ENCODE results near the gene GHDC. TPM values are rescaled to one million over a fixed set of nuclear protein-coding genes. Genes with fewer than 3 reads are reported as not detected.
"Not testable (repeated sequence)": the region's sequence is repeated elsewhere in the genome, so short reads cannot be mapped to it uniquely, and the experiment has no call there.

Gene GHDC
- total RNA-seq, 1 experiment from 2014 or later = 14.9 TPM

GRCh38 chr17:42143138-42143537 lies 51.2 kb downstream of the GHDC start:
- H2AFZ ChIP-seq (ENCODE audit: low read length); H3K9me3 ChIP-seq (ENCODE audit: low read length); H3K27me3 ChIP-seq (ENCODE audit: low read length); H3K9me2 ChIP-seq (replicated peaks; ENCODE audit: insufficient read depth, low read length); DNase-seq; H3K27ac ChIP-seq (ENCODE audit: low read length); H3K4me2 ChIP-seq (ENCODE audit: low read depth, low read length, poor library complexity, severe bottlenecking); H3K4me3 ChIP-seq (ENCODE audit: low read length); H3K9ac ChIP-seq (ENCODE audit: low read length): not testable (repeated sequence)
- peaks cover 39% of the 10 kb centered on the region for H4K20me1 ChIP-seq (ENCODE audit: insufficient read depth, low read depth, low read length)
- peaks cover 90% of the 10 kb centered on the region for H3K79me2 ChIP-seq (ENCODE audit: low read length)
- peaks cover 14% of the 10 kb centered on the region for H3K36me3 ChIP-seq (ENCODE audit: insufficient read depth, low read length)
- peaks cover 15% of the 10 kb centered on the region for H3K4me1 ChIP-seq (ENCODE audit: low read length)

GRCh38 chr17:42142371-42142896 lies 51.9 kb downstream of the GHDC start:
- Histone ChIP-seq H3K27ac (ENCODE audit: low read length) (no peak overlapping the region), H3K27me3 (ENCODE audit: low read length) (no peaks in the 10 kb centered on the region), H4K20me1 (ENCODE audit: insufficient read depth, low read depth, low read length) (peaks cover 44% of the 10 kb centered on the region), H3K4me3 (ENCODE audit: low read length) (no peak overlapping the region), H3K36me3 (ENCODE audit: insufficient read depth, low read length) (peaks cover 17% of the 10 kb centered on the region), H3K79me2 (ENCODE audit: low read length) (peaks cover 92% of the 10 kb centered on the region), H3K9ac (ENCODE audit: low read length) (no peak overlapping the region), H3K4me1 (ENCODE audit: low read length) (peaks cover 19% of the 10 kb centered on the region), H2AFZ (ENCODE audit: low read length) (no peak overlapping the region), H3K4me2 (ENCODE audit: low read depth, low read length, poor library complexity, severe bottlenecking) (no peak overlapping the region), H3K9me3 (ENCODE audit: low read length) (no peaks in the 10 kb centered on the region), H3K9me2 (replicated peaks; ENCODE audit: insufficient read depth, low read length) (no peaks in the 10 kb centered on the region)
- DNase-seq = no peak

GRCh38 chr17:42141382-42141781 lies 52.9 kb downstream of the GHDC start:
- Histone ChIP-seq H3K79me2 (ENCODE audit: low read length) (peaks cover 92% of the 10 kb centered on the region), H4K20me1 (ENCODE audit: insufficient read depth, low read depth, low read length) (peaks cover 47% of the 10 kb centered on the region)

GRCh38 chr17:42140690-42141089 lies 53.6 kb downstream of the GHDC start:
- H2AFZ ChIP-seq (ENCODE audit: low read length); H3K9me3 ChIP-seq (ENCODE audit: low read length); H3K9ac ChIP-seq (ENCODE audit: low read length); H3K27me3 ChIP-seq (ENCODE audit: low read length); H3K4me2 ChIP-seq (ENCODE audit: low read depth, low read length, poor library complexity, severe bottlenecking); H3K9me2 ChIP-seq (replicated peaks; ENCODE audit: insufficient read depth, low read length); H3K27ac ChIP-seq (ENCODE audit: low read length); DNase-seq; H3K4me3 ChIP-seq (ENCODE audit: low read length): not testable (repeated sequence)
- Histone ChIP-seq H3K36me3 (ENCODE audit: insufficient read depth, low read length) (peaks cover 15% of the 10 kb centered on the region), H3K4me1 (ENCODE audit: low read length) (peaks cover 33% of the 10 kb centered on the region), H4K20me1 (ENCODE audit: insufficient read depth, low read depth, low read length) (peaks cover 49% of the 10 kb centered on the region), H3K79me2 (ENCODE audit: low read length) (peaks cover 92% of the 10 kb centered on the region)

More at GRCh38 chr17:42141382-42141781, 52.9 kb downstream of the GHDC start:
- Histone ChIP-seq H3K27ac (ENCODE audit: low read length) (no peak overlapping the region), H3K9me3 (ENCODE audit: low read length) (no peaks in the 10 kb centered on the region), H3K4me2 (ENCODE audit: low read depth, low read length, poor library complexity, severe bottlenecking) (no peak overlapping the region), H3K9ac (ENCODE audit: low read length) (no peak overlapping the region), H3K4me1 (ENCODE audit: low read length) (peaks cover 26% of the 10 kb centered on the region), H3K9me2 (replicated peaks; ENCODE audit: insufficient read depth, low read length) (no peaks in the 10 kb centered on the region), H3K27me3 (ENCODE audit: low read length) (no peaks in the 10 kb centered on the region), H3K36me3 (ENCODE audit: insufficient read depth, low read length) (peaks cover 17% of the 10 kb centered on the region), H3K4me3 (ENCODE audit: low read length) (no peak overlapping the region), H2AFZ (ENCODE audit: low read length) (no peak overlapping the region)
- no peak for DNase-seq

Other genes starting within 250 kb of the GHDC start
- 41.3 and 79.1 TPM in 2 replicates for gene CNP, start 227.7 kb downstream of the GHDC start, total RNA-seq (2014; rRNA removed; shearing (Covaris generic); ENCODE audit: low replicate concordance)
- gene DNAJC7, start 177.1 kb downstream of the GHDC start, total RNA-seq (2014; rRNA removed; shearing (Covaris generic); ENCODE audit: low replicate concordance) = 56.1 and 64.1 TPM in 2 replicates
- 28.4 and 44.9 TPM in 2 replicates for gene NKIRAS2, start 174.4 kb downstream of the GHDC start, total RNA-seq (2014; rRNA removed; shearing (Covaris generic); ENCODE audit: low replicate concordance)
- not detected in 2 replicates for gene C17orf113, start 143.9 kb downstream of the GHDC start, total RNA-seq (2014; rRNA removed; shearing (Covaris generic); ENCODE audit: low replicate concordance)
- not detected in 2 replicates for gene ZNF385C, start 96.0 kb downstream of the GHDC start, total RNA-seq (2014; rRNA removed; shearing (Covaris generic); ENCODE audit: low replicate concordance)
- gene DHX58, start 81.8 kb downstream of the GHDC start, total RNA-seq (2014; rRNA removed; shearing (Covaris generic); ENCODE audit: low replicate concordance) = 12.6 and 20.3 TPM in 2 replicates
- 26.7 and 34.6 TPM in 2 replicates for gene KAT2A, start 73.1 kb downstream of the GHDC start, total RNA-seq (2014; rRNA removed; shearing (Covaris generic); ENCODE audit: low replicate concordance)
- gene HSPB9, start 71.7 kb downstream of the GHDC start, total RNA-seq (2014; rRNA removed; shearing (Covaris generic); ENCODE audit: low replicate concordance) = 0.29 and 0.37 TPM in 2 replicates
- gene RAB5C, start 39.5 kb downstream of the GHDC start, total RNA-seq (2014; rRNA removed; shearing (Covaris generic); ENCODE audit: low replicate concordance) = 56.9 and 59.5 TPM in 2 replicates
- gene KCNH4, start 13.4 kb downstream of the GHDC start, total RNA-seq (2014; rRNA removed; shearing (Covaris generic); ENCODE audit: low replicate concordance) = 0.04 TPM in 1 of 2 replicates, not detected in the other
- gene HCRT, start 9.0 kb downstream of the GHDC start, total RNA-seq (2014; rRNA removed; shearing (Covaris generic); ENCODE audit: low replicate concordance) = not detected in 2 replicates
- gene STAT5B, start 81.9 kb upstream of the GHDC start, total RNA-seq (2014; rRNA removed; shearing (Covaris generic); ENCODE audit: low replicate concordance) = 110 and 142 TPM in 2 replicates
- 62.3 and 160 TPM in 2 replicates for gene STAT5A, start 94.0 kb upstream of the GHDC start, total RNA-seq (2014; rRNA removed; shearing (Covaris generic); ENCODE audit: low replicate concordance)
- gene STAT3, start 193.9 kb upstream of the GHDC start, total RNA-seq (2014; rRNA removed; shearing (Covaris generic); ENCODE audit: low replicate concordance) = 16.3 and 24.4 TPM in 2 replicates
- gene CAVIN1, start 228.8 kb upstream of the GHDC start, total RNA-seq (2014; rRNA removed; shearing (Covaris generic); ENCODE audit: low replicate concordance) = not detected in 2 replicates

Data from Karpas-422 (cell line).